Adipose tissue (tissue), 3 donors: ENCODE measurements around the gene KIF5B. TPM values are rescaled to one million over a fixed set of nuclear protein-coding genes. Genes with fewer than 3 reads are reported as not detected.
"Not testable (repeated sequence)": the region's sequence is repeated elsewhere in the genome, so short reads cannot be mapped to it uniquely, and the experiment has no call there.

Experiments
- H3K27ac ChIP-seq: one replicate; pipeline ENCODE4 v1.5.1; 2013; ENCODE audit warnings: low read depth, low read length
- WGBS, 3 donors: extraction: QIAGEN DNeasy Blood & Tissue Kit; methylation state at CpG; one replicate each; pipeline ENCODE4 v1.1.7; 2013; 5-methylcytosine and 5-hydroxymethylcytosine counted together
- polyA plus RNA-seq, 3 donors: library from polyadenylated mRNA; stranded (reverse); fragments of 200-250 nt; gene quantifications; one replicate each; pipeline ENCODE4 v1.2.3, GENCODE V29; 2013
- donor health status: healthy with polysubstance abuse.
- donor health status: Bipolar disorder and iron deficiency.
- donor health status: healthy.

The KIF5B gene
- polyA plus RNA-seq, 3 donors: 23.2 to 49.7 (median 47.2) TPM

GRCh38 chr10:32067931-32068330 lies 11.7 kb upstream of the KIF5B start:
- H3K27ac ChIP-seq: not testable (repeated sequence)
- 74 to 85% (median 81%) methylated on average over 5 of the region's 5 CpGs for WGBS, 3 donors

GRCh38 chr10:32065856-32066255 lies 9.6 kb upstream of the KIF5B start:
- 40 to 78% (median 45%) methylated on average over 4 of the region's 4 CpGs for WGBS, 3 donors
- no peak overlapping the region for H3K27ac ChIP-seq

GRCh38 chr10:32061440-32061839 lies 5.2 kb upstream of the KIF5B start:
- WGBS, 3 donors: 92 to 99% (median 96%) methylated on average over 2 of the region's 2 CpGs
- no peak overlapping the region for H3K27ac ChIP-seq

GRCh38 chr10:32060347-32060746 lies 4.1 kb upstream of the KIF5B start:
- H3K27ac ChIP-seq: no peak overlapping the region
- WGBS, 3 donors: 54 to 90% (median 56%) methylated on average over 4 of the region's 4 CpGs

- 48 to 81% (median 75%) methylated on average over 3 of the region's 3 CpGs for WGBS, 3 donors
- no peak overlapping the region for H3K27ac ChIP-seq
Observed at GRCh38 chr10:32059472-32059871, 3.2 kb upstream of the KIF5B start.

- H3K27ac ChIP-seq: no peak overlapping the region
- WGBS, 3 donors: 68 to 74% (median 70%) methylated on average over 8 of the region's 8 CpGs
Observed at GRCh38 chr10:32057036-32057372, 779 bp upstream of the KIF5B start.

- WGBS, 3 donors: 0 to 1% (median 0%) methylated on average over 59 of the region's 59 CpGs
- no peak overlapping the region for H3K27ac ChIP-seq
Observed at GRCh38 chr10:32055478-32056135, 618 bp downstream of the KIF5B start.

- no peak overlapping the region for H3K27ac ChIP-seq
- 8 to 12% (median 11%) methylated on average over 5 of the region's 5 CpGs for WGBS, 3 donors
Observed at GRCh38 chr10:32054094-32054493, 2.1 kb downstream of the KIF5B start.

- 78 to 82% (median 81%) methylated on average over 11 of the region's 11 CpGs for WGBS, 3 donors
- H3K27ac ChIP-seq: not testable (repeated sequence)
Observed at GRCh38 chr10:32053392-32053791, 2.8 kb downstream of the KIF5B start.

- no peak overlapping the region for H3K27ac ChIP-seq
- WGBS, 3 donors: 33 to 47% (median 47%) methylated on average over 3 of the region's 3 CpGs
Observed at GRCh38 chr10:32051926-32052325, 4.3 kb downstream of the KIF5B start.

GRCh38 chr10:32050177-32050576 lies 6.0 kb downstream of the KIF5B start:
- H3K27ac ChIP-seq: no peak overlapping the region
- 52 to 70% (median 66%) methylated on average over 6 of the region's 6 CpGs for WGBS, 3 donors

GRCh38 chr10:32049113-32049512 lies 7.1 kb downstream of the KIF5B start:
- H3K27ac ChIP-seq: no peak overlapping the region
- 66 to 92% (median 71%) methylated on average over 3 to 4 of the region's 4 CpGs for WGBS, 3 donors

- WGBS, 3 donors: 56 to 97% (median 94%) methylated on average over 1 of the region's 1 CpG
- H3K27ac ChIP-seq: no peak overlapping the region
Observed at GRCh38 chr10:32048282-32048681, 7.9 kb downstream of the KIF5B start.

GRCh38 chr10:32047881-32048280 lies 8.3 kb downstream of the KIF5B start:
- H3K27ac ChIP-seq: no peak overlapping the region

- WGBS, 3 donors: 72 to 95% (median 76%) methylated on average over 3 of the region's 3 CpGs
- no peak overlapping the region for H3K27ac ChIP-seq
Observed at GRCh38 chr10:32046151-32046550, 10.1 kb downstream of the KIF5B start.

GRCh38 chr10:32042730-32043129 lies 13.5 kb downstream of the KIF5B start:
- not testable (repeated sequence) for H3K27ac ChIP-seq
- WGBS, 3 donors: 69 to 74% (median 70%) methylated on average over 8 of the region's 8 CpGs

- 32 to 56% (median 42%) methylated on average over 1 of the region's 1 CpG for whole genome bisulfite sequencing, 3 donors
- no peak overlapping the region for H3K27ac ChIP-seq
Observed at GRCh38 chr10:32041290-32042028, 14.8 kb downstream of the KIF5B start.

GRCh38 chr10:32039734-32040133 lies 16.5 kb downstream of the KIF5B start:
- 70 to 79% (median 72%) methylated on average over 1 of the region's 1 CpG for WGBS, 3 donors
- H3K27ac ChIP-seq: no peak overlapping the region

- H3K27ac ChIP-seq: no peak overlapping the region
- WGBS, 3 donors: 78 to 94% (median 92%) methylated on average over 3 of the region's 3 CpGs
Observed at GRCh38 chr10:32038777-32039176, 17.4 kb downstream of the KIF5B start.

- H3K27ac ChIP-seq: no peak overlapping the region
- 79 to 81% (median 80%) methylated on average over 4 of the region's 4 CpGs for WGBS, 3 donors
Observed at GRCh38 chr10:32036922-32037321, 19.3 kb downstream of the KIF5B start.
